ENCODE data around the gene PTX3.

PTX3 gene

DNA sequence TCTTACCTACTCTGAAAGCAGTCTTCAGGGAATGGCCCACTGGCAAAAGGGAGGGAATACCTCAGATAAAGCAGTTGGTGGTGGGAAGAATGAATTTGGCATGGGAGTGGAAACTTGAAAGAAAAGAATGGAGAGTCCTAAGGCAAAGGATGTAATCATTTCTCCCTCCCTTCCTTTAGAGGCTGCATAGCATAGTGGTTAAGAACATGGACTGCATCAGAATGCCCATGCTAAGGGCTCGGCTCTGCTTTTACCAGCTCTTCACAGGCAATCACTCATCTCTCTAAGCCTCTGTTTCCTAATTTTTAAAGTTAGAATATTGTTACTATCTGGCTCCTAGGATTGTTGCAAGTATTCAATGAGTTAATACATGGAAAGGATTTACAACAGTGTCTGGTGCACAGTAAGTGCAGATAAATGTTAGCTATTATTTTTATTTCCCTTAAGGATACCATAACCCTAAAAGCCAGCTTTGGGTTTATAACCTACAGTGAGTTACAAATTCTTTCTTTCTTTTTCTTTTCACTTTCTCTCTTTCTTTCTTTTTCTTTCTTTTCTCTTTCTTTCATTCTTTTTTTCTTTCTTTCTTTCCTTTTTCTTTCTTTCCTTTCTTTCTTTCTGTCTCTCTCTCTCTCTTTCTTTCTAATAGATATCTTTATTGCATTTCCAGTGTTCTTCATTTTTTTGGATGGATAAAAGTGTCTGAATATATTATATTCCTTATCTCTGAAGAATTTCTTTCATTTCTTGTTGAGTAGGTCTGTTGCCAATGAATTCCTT is 43.0 kb downstream of the PTX3 start:
- DNase-seq = no peak

DNA sequence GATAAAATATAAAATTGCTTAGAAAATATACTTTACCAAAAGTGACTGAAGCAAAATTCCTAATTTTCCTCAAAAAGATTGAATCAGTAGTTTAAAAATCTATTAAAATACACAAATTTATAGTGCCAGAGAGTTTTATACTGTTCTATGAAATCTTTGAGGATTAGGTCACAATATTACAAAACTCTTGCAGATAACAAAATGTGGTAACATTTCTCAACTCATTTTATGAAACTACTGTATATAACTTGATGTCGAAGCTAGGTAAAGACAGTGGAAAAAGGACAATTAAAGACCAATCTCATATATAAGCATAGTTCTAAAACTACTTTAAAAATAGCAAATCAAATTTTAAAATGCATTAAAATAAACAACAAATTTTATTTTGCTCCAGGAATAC is 50.7 kb downstream of the PTX3 start:
- no peak for DNase-seq

DNA sequence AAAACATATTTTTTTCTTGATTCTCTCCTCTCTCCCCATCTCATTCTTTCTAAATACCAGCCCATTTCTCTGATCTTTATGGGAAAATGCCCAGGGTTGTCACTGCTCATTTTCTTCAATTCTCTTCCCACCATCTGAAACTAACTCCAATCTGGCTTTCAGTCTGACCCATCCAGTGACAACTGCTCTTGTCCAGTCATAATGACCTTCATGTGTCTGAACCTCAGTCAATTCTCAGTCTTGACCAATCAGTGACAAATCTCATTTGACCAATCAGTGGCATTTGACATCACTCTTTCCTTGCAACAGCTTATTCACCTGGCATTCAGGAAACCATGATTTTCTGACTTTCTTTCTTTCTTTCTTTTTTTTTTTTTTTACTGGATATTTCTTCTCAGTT is 51.5 kb downstream of the PTX3 start:
- DNase-seq = no peak

DNA sequence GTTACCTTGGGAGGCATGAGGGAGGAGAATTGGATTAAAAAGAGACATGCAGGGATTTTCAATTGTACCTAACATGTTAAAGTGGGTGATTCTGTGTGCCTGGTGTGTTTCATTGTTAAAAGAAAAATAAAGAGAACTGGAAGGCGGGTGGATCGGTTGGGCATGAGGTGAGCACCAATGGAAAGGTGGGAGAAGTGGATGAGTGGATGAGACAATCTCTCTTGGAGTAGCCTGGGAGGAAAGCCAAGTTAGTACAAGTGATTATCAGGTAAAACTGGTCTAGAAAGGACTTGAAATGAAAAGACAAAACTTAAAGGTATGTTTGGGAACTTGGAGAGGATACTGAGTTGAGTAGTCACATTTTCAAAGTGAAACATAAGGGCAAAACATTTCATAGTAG is 54.5 kb downstream of the PTX3 start:
- no peak for DNase-seq
